Activated T-cell treated with anti-CD3 and anti-CD28 coated beads, Interleukin-2, amount 50 U/mL, for 48 hours (primary cell): ENCODE data around the gene TUBG2.
A peak's percentile ranks its signal among the peaks of the same experiment; 100 is the strongest.
"Not testable (repeated sequence)": the region's sequence is repeated elsewhere in the genome, so short reads cannot be mapped to it uniquely, and the experiment has no call there.

Source experiments
- DNase-seq, 2 experiments: peaks; one replicate each; pipeline ENCODE4 v3.0.0-alpha.2; 2020

The TUBG2 gene

GRCh38 chr17:42657824-42658588 is 1.1 kb upstream of the TUBG2 start:
- no peak for DNase-seq

- DNase-seq = not testable (repeated sequence)
Measured at GRCh38 chr17:42659932-42660274, 819 bp downstream of the TUBG2 start.

DNA sequence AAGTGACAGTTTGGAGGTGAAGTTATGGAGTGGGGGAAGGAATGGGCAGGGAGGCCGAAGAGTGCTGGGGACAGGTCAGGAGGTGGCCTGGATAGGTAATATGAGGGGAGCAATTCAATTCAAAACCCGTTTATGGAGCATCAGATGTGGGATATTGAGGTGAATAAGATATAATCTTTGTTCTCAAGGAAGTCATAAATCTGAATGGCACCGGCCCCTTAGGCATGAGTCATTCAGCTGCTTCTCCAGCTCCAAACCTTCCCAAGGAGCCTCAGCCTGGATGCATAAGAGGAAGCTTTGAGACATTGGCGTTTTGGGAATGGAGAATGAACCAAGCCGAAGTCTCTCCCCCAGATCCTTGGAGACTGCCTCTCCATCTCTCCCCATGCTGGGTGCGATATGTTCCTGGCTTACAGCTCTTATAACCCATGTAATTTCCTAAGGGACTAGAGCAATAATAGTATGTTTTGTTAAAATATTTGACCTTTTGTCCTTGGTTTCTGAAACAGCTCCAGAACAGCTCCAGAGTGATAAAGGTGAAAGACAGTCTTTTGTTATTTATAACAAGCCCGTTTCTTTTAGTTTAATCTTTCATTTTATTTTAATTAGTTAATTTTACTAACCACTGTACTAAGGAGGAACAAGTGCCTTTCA is 1.7 kb downstream of the TUBG2 start:
- no peak for DNase-seq

- DNase-seq = no peak
Measured at GRCh38 chr17:42665581-42666001, 6.5 kb downstream of the TUBG2 start.

DNA sequence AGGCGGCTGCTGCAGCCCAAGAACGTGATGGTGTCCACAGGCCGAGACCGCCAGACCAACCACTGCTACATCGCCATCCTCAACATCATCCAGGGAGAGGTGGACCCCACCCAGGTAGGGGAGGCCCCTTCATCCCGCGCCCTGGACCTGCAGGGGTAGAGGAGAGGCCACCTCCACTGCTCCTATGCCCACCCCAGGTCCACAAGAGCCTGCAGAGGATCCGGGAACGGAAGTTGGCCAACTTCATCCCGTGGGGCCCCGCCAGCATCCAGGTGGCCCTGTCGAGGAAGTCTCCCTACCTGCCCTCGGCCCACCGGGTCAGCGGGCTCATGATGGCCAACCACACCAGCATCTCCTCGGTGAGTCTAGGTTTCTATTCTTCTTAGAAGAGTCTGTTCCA is 7.0 kb downstream of the TUBG2 start:
- not testable (repeated sequence) for DNase-seq

GRCh38 chr17:42667088-42667951 is 8.2 kb downstream of the TUBG2 start:
- DNase-seq = no peak

DNA sequence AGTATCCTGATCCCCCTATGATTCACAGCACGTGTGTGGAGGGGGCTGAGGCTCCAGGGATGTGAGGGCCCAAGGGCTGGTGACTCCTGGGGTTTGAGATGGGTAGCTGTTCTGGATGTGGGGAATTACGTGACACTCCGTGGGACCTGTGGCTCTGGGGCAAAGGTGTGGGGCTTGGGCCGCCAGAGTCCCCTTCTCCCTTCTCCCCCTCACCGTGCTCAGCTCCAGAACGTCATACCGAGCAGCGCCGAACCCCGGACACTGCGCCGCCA is 10.6 kb downstream of the TUBG2 start:
- no peak for DNase-seq

DNA sequence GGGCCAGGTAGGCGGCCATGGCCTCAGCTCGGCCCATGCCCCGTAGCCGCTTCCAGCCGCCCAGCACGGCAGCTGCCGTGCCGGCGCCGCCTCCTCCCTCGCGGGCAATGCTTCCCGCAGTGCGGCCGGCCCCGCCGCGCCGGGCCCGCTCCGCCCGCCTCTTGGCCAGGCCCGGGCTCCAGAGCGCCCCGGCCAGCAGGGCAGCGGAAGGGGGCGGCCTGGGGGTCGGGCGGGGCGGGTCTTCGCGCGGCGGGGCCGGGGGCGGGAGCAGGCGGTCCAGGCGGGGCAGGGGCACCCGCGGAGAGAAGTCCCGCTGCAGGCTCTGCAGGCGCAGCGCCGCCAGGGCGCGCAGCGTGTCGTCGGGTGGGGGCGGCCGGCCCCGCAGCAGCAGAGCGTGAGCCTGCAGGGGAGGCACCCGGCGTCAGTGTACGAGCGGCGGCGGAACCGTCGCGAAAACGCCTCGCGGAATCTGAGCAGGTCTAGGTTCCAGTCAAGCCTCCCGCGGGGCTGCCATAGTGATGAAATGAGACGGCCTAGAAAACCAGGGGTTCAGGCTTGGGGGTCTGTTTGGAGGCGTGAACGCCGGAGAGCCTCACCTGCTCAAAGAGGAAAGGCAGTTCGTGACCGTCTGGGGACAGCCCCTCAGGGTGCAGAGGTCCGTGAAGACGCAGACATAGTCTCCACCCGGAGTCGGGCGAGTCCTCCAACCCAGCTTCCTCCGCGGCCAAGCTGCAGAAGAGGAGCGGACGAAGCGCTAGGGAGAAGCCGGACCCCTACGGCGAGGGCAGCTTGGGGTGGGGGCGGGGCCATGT is 11.1 kb downstream of the TUBG2 start:
- peak; percentile 54 to 64 for DNase-seq

DNA sequence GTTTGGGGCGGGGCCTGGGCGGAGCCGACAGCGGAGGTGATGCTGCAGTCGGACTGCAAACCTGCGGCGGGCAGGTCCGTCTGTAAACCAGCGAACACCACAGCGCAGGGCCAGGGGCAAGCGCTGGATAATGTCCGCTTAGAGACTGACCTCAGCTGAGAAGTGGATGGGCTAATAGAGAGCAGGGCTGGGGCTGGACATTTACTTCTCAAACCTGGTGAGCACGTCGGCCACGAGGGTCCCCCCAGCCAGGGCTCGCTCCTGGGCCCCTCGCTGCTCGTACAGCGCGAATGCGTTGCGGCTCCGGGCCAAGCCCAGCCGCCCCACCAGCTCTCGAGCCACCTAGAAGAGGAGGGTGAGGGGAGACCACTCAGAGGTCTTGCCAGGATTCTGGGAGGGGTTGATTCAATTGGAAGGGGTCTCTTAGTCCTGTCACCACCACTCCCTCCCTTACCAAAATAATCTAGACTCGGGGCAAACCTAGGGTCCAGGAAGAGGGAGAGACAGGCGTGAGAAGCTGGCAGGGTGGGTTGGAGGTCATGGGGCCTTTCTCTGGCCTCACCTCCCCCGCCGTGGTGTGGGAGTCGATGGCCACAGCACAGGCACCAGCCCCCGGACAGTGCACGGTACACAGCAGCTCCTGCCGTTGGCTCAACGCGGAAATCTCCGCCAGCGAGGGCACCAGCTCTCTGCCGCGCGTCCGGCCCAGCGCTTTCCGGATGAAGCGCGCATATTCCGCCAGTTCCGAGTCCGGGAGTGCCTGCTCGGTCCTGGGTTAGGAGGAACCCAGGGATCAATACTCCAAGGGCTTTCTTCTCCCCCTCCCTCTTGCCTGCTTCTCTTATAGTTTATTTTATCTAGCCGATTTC is 11.9 kb downstream of the TUBG2 start:
- DNase-seq = no peak

GRCh38 chr17:42672038-42672437 is 13.0 kb downstream of the TUBG2 start:
- no peak for DNase-seq

DNA sequence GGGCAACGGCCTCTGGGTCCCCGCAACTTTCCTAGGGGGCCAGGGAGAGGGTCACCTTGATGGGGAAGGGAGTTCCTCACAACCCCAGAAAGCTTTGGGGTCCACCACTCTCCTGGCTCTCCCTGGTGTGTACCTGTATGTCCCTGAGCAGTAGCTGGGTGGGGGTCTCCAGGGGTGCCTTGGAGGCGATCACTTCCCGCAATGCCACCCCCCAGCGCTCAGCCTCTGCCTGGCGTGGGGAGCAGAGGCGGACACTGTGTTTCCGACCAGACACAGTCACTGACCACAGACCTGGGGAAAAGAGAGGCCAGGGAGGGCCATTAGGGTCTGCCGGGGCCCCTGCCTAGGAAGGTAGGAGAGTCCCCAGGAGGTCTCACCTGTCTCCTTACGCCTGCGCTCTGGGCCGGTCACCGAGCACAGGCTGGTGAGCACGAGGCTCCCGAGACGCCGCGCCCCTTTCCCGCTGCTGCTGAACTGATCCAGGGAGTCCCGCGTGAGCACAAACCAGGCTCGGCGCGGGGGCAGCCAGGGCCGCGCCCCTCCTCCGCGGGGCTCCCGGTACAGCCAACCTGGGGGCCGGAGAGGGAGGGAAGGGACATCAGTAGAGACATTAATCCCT is 14.3 kb downstream of the TUBG2 start:
- no peak for DNase-seq

DNA sequence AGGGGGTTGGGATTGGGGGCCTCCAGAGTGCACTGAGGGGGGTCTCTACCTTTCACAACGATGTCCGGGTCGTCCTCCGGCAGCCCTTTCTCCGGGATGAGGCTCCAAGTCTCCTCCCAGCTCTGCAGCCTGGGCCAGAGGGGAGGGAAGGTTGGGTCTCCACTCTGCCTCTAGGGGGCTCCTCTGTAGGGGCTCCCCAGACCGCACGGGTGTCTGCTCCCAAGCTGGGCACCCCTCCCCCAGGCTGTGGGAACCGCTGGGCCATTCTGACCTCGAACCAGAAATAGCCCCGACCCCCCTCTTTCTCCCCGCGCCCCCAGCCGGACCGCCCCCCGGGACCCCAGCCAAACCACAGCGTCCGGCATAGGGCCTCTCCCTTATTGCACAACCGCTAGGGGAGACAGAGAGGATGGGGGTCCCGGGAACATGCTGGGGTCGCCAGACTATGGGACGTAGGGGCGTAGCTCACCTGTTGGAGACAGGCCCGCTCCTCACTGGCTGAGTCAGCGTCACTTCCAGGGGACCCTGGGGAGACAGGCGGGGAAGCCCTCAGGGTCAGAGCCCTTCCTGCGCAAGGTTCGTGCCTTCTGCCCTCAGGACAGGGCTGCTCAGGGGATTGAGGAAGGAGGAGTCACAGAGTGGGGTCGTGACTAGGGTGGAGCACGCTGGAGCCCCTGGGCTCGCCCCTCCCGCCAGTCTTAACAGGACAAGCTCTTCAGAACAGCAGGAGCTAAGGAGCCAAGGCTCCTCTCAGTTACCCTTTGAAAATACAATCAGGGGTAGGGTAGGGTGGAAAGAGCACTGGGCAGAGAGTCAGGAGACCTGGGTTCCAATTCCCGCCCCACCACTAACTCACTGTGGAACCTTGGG is 15.0 kb downstream of the TUBG2 start:
- DNase-seq = peak; percentile 43 to 54

GRCh38 chr17:42674755-42675347 is 15.8 kb downstream of the TUBG2 start:
- DNase-seq = no peak

DNA sequence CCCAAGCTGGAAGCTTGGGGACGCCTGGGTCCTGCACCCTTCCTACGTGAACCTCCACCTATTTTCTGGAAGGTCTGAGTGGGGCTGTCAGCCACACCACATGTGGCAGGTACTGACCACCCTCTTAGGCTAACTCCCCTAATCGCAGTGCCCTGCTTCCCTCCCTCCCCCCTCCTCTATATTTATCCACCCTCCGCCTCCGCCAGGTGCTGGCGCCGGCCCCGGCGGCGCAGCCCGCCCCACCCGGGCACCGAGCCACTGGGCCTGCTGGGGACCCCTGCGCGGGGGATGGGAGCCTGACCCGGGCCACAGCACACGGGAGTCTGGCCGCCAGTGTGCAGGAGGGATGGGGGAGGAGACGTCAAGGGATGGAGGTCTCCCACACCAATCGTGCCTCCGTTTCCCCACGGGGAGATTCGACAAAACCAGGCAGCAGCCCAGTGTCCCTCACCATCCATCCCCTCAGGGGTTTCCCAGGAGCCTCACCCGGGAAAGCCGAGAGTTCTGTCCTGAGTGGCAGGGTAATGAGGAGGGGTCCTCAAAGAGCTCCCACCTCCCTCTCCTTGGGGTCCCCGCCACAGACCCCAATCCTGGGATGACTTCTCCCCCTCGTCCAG is 16.4 kb downstream of the TUBG2 start:
- DNase-seq = no peak

DNA sequence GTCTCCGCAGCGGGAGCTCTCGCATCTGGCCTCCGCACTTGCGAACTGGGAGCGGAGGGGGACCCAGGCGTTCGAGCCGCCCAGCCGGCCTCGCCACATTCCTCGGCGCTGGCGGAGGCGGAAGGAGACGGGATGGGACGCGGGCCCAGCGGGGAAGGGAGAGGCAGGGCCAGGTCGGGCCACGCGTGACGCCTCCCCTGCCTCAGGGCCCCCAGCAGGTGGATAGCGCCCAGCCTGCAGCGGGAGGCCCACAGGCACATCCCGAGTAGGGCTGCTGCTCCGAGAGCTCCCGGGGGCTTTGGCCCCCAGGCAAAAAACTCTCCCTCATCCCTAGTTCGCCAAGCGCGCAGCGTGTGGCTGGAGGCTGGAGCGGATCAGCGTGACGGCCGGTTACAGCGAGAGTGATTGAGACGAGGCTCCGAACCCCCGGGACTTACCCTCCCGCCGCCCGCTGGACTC is 16.9 kb downstream of the TUBG2 start:
- DNase-seq = peak in 1 of 2 experiments; percentile 42

- no peak for DNase-seq
Measured at GRCh38 chr17:42676424-42677011, 17.4 kb downstream of the TUBG2 start, which contains the start of gene PLEKHH3. PLEKHH3 (minus strand) TSS chr17:42676994; CDS start chr17:42676563, 431 bp downstream.

DNA sequence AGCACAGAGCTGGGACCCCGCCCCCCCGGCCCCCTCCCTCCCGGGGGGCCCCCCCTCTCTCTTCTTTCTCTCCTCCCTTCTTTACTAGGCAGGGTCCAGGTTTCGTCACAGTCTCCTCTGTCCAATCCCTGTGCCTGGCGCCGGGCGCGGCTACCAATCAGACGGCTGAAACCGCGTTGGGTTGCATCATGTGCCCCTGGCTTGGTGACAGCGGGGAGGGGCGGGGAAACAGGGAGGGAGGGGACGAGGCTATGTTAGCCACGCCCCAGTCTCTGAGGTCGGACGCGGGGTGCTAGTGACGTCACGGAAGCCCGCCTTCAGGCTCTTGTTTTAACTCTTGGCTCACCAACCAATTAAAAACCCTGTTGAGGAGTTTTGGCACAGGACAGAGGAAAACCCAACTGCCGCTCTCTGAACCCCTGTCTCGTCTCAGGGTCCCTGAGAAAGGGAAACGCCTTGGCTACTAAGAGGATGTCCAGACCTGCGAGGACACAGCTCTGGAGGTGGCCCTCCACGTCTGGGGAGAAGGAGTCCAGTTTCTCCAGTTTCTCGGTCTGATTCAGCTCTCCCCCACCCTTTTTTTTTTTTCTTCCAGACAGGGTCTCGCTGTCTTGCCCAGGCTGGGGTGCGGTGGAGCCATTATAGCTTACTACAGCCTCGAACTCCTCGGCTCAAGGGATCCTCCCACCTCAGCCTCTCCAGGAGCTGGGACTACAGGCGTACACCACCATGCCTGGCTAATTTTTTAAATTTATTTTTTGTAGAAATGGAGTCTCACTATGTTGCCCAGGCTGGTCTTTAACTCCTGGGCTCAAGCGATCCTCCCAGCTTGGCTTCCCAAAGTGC is 18.2 kb downstream of the TUBG2 start:
- DNase-seq = peak; percentile 99
